ENCODE measurements around the gene PLEKHA7. TPM values are rescaled to one million over a fixed set of nuclear protein-coding genes. Genes with fewer than 3 reads are reported as not detected.

The PLEKHA7 gene
- total RNA-seq, 2 donors from 2014 or later = 55.6 to 65.9 TPM

GRCh38 chr11:16807306-16807705, 206.9 kb downstream of the PLEKHA7 start:
- no peaks in the 10 kb centered on the region for H3K27me3 ChIP-seq
- intact Hi-C loops (cut with DNase I) = no loop called here
- no peak overlapping the region for H3K4me3 ChIP-seq
- no peak for DNase-seq
- H3K9me3 ChIP-seq = no peaks in the 10 kb centered on the region
- H3K4me1 ChIP-seq = peaks cover 4% of the 10 kb centered on the region
- H3K27ac ChIP-seq = no peak overlapping the region
- H3K9ac ChIP-seq (ENCODE audit: low read depth in 2 of 2, low read length in 2 of 2) = peak overlapping the region in 1 of 2 donors; percentile 10
- H3K36me3 ChIP-seq = no peaks in the 10 kb centered on the region
- TF ChIP-seq CTCF (IDR thresholded peaks at IDR 0.05) = no peak

- no peak for TF ChIP-seq CTCF (IDR thresholded peaks at IDR 0.05)
- H3K9me3 ChIP-seq = no peaks in the 10 kb centered on the region
- intact Hi-C loops (cut with DNase I) = no loop called here
- no peaks in the 10 kb centered on the region for H3K27me3 ChIP-seq
- H3K9ac ChIP-seq (ENCODE audit: low read depth in 2 of 2, low read length in 2 of 2) = peak overlapping the region; percentile 10 to 24
- no peaks in the 10 kb centered on the region for H3K36me3 ChIP-seq
- H3K27ac ChIP-seq = no peak overlapping the region
- H3K4me1 ChIP-seq = peaks cover 4% of the 10 kb centered on the region
- no peak for DNase-seq
- H3K4me3 ChIP-seq = no peak overlapping the region
Measured at GRCh38 chr11:16806791-16807190, 207.4 kb downstream of the PLEKHA7 start.

GRCh38 chr11:16805938-16806337, 208.3 kb downstream of the PLEKHA7 start:
- Histone ChIP-seq H3K27ac (no peak overlapping the region), H3K4me1 (peaks cover 4% of the 10 kb centered on the region)

GRCh38 chr11:16804104-16804947, 209.9 kb downstream of the PLEKHA7 start:
- no peak for TF ChIP-seq CTCF (IDR thresholded peaks at IDR 0.05)

More at GRCh38 chr11:16805938-16806337, 208.3 kb downstream of the PLEKHA7 start:
- H3K9me3 ChIP-seq = no peaks in the 10 kb centered on the region
- no peak for DNase-seq
- no peak for TF ChIP-seq CTCF (IDR thresholded peaks at IDR 0.05)
- no peak overlapping the region for H3K4me3 ChIP-seq
- H3K36me3 ChIP-seq = no peaks in the 10 kb centered on the region
- H3K9ac ChIP-seq (ENCODE audit: low read depth in 2 of 2, low read length in 2 of 2) = no peak overlapping the region
- no peaks in the 10 kb centered on the region for H3K27me3 ChIP-seq
- intact Hi-C loops (cut with DNase I) = no loop called here

GRCh38 chr11:16801288-16801980, 212.8 kb downstream of the PLEKHA7 start:
- Histone ChIP-seq H3K4me3 (no peak overlapping the region), H3K27me3 (no peaks in the 10 kb centered on the region), H3K4me1 (peaks cover 4% of the 10 kb centered on the region), H3K9me3 (no peaks in the 10 kb centered on the region), H3K9ac (ENCODE audit: low read depth in 2 of 2, low read length in 2 of 2) (no peak overlapping the region), H3K27ac (no peak overlapping the region), H3K36me3 (no peaks in the 10 kb centered on the region)
- intact Hi-C loops (cut with DNase I) = no loop called here
- no peak for DNase-seq
- no peak for TF ChIP-seq CTCF (IDR thresholded peaks at IDR 0.05)

More at GRCh38 chr11:16804104-16804947, 209.9 kb downstream of the PLEKHA7 start:
- Histone ChIP-seq H3K4me1 (peaks cover 4% of the 10 kb centered on the region), H3K9me3 (no peaks in the 10 kb centered on the region), H3K27me3 (no peaks in the 10 kb centered on the region), H3K4me3 (no peak overlapping the region), H3K9ac (ENCODE audit: low read depth in 2 of 2, low read length in 2 of 2) (peak overlapping the region in 1 of 2 donors; percentile 0), H3K27ac (no peak overlapping the region), H3K36me3 (no peaks in the 10 kb centered on the region)
- DNase-seq = peak; percentile 75
- intact Hi-C loops (cut with DNase I) = no loop called here
